H9 (cell line): ENCODE measurements around the gene ACADS. TPM values are rescaled to one million over a fixed set of nuclear protein-coding genes. Genes with fewer than 3 reads are reported as not detected.

ENCODE experiments used
- DNase-seq: peaks from one replicate; pipeline ENCODE4 v3.0.0-alpha.2; 2017
- H2AFZ ChIP-seq: one replicate; pipeline ENCODE4 v1.6.1; 2013; ENCODE audit warnings: mild to moderate bottlenecking, low read length, control low read depth, moderate library complexity
- H2AK5ac ChIP-seq: 2 replicates; pipeline ENCODE4 v1.6.1; 2013; ENCODE audit warnings: low read length, control low read depth, mixed read lengths; ENCODE audit not compliant: insufficient read length
- H2BK120ac ChIP-seq: one replicate; pipeline ENCODE4 v1.6.1; 2013; ENCODE audit warnings: low read depth, mild to moderate bottlenecking, low read length, control low read depth, inconsistent platforms; ENCODE audit not compliant: poor library complexity, severe bottlenecking
- H2BK12ac ChIP-seq: 2 replicates; pipeline ENCODE4 v1.6.1; 2013; ENCODE audit warnings: low read length, control low read depth, mixed read lengths, low read depth; ENCODE audit not compliant: insufficient read length
- H2BK15ac ChIP-seq: 2 replicates; pipeline ENCODE4 v1.6.1; 2013; ENCODE audit warnings: low read depth, low read length, control low read depth
- H2BK20ac ChIP-seq: one replicate; pipeline ENCODE4 v1.6.1; 2013; ENCODE audit warnings: low read depth, mild to moderate bottlenecking, low read length, control low read depth, inconsistent platforms; ENCODE audit not compliant: poor library complexity, severe bottlenecking
- H2BK5ac ChIP-seq: 2 replicates; pipeline ENCODE4 v1.6.1; 2013; ENCODE audit warnings: low read length, control low read depth, mixed read lengths; ENCODE audit not compliant: insufficient read length
- H3K14ac ChIP-seq: 2 replicates; pipeline ENCODE4 v1.6.1; 2013; ENCODE audit warnings: low read length, control low read depth; ENCODE audit not compliant: insufficient read depth
- H3K18ac ChIP-seq: 2 replicates; pipeline ENCODE4 v1.6.1; 2013; ENCODE audit warnings: low read depth, mild to moderate bottlenecking, mixed read lengths, low read length, control low read depth; ENCODE audit not compliant: insufficient read length
- H3K23ac ChIP-seq: 2 replicates; pipeline ENCODE4 v1.6.1; 2013; ENCODE audit warnings: low read length, control low read depth, mixed read lengths, low read depth; ENCODE audit not compliant: insufficient read length
- H3K23me2 ChIP-seq: 2 replicates; pipeline ENCODE4 v1.6.1; 2013; ENCODE audit warnings: low read depth, mild to moderate bottlenecking, mixed read lengths, low read length, control low read depth; ENCODE audit not compliant: insufficient read length, poor library complexity, severe bottlenecking
- H3K27ac ChIP-seq: 2 replicates; pipeline ENCODE4 v1.5.1; 2013; ENCODE audit warnings: low read length, control low read depth, mixed read lengths, low read depth; ENCODE audit not compliant: insufficient read length
- H3K27me3 ChIP-seq: 2 replicates; pipeline ENCODE4 v1.6.1; 2013; ENCODE audit warnings: low read length, control low read depth, inconsistent platforms; ENCODE audit not compliant: insufficient read depth
- H3K4ac ChIP-seq: 2 replicates; pipeline ENCODE4 v1.6.1; 2013; ENCODE audit warnings: low read depth, mild to moderate bottlenecking, control low read depth, inconsistent platforms, low read length, moderate library complexity
- H3K4me1 ChIP-seq: 2 replicates; pipeline ENCODE4 v1.6.1; 2013; ENCODE audit warnings: low read length, control low read depth, inconsistent platforms; ENCODE audit not compliant: insufficient read depth
- H3K4me2 ChIP-seq: 2 replicates; pipeline ENCODE4 v1.6.1; 2013; ENCODE audit warnings: low read length, control low read depth, mixed read lengths; ENCODE audit not compliant: insufficient read length, insufficient read depth
- H3K56ac ChIP-seq: 2 replicates; pipeline ENCODE4 v1.6.1; 2013; ENCODE audit warnings: low read depth, mild to moderate bottlenecking, mixed read lengths, low read length, control low read depth; ENCODE audit not compliant: insufficient read length
- H3K79me1 ChIP-seq: 2 replicates; pipeline ENCODE4 v1.6.1; 2013; ENCODE audit warnings: low read depth, mild to moderate bottlenecking, moderate library complexity, low read length, control low read depth, inconsistent platforms; ENCODE audit not compliant: insufficient read depth, poor library complexity, severe bottlenecking
- H3K79me2 ChIP-seq: 2 replicates; pipeline ENCODE4 v1.6.1; 2013; ENCODE audit warnings: low read length, control low read depth, inconsistent platforms; ENCODE audit not compliant: insufficient read depth
- H3K9ac ChIP-seq: 2 replicates; pipeline ENCODE4 v1.6.1; 2013; ENCODE audit warnings: low read length, control low read depth, mixed read lengths; ENCODE audit not compliant: insufficient read length; ENCODE audit errors: extremely low read depth
- H3K9me3 ChIP-seq: one replicate; pipeline ENCODE4 v1.6.1; 2013; ENCODE audit warnings: low read depth, low read length, inconsistent platforms; ENCODE audit not compliant: control insufficient read depth
- H3T11ph ChIP-seq: one replicate; pipeline ENCODE4 v1.6.1; 2013; ENCODE audit warnings: mild to moderate bottlenecking, low read length, control low read depth, inconsistent platforms
- H4K20me1 ChIP-seq: one replicate; pipeline ENCODE4 v1.6.1; 2013; ENCODE audit not compliant: control insufficient read depth, insufficient read length, insufficient read depth
- H4K5ac ChIP-seq: 2 replicates; pipeline ENCODE4 v1.6.1; 2013; ENCODE audit warnings: low read depth, mild to moderate bottlenecking, mixed read lengths, low read length, control low read depth; ENCODE audit not compliant: insufficient read length
- H4K8ac ChIP-seq: replicated peaks from 2 replicates; pipeline ENCODE4 v1.6.1; 2013; ENCODE audit warnings: low read length, control low read depth, mixed read lengths, low read depth; ENCODE audit not compliant: insufficient read length
- H4K91ac ChIP-seq: 2 replicates; pipeline ENCODE4 v1.6.1; 2013; ENCODE audit warnings: low read depth, mild to moderate bottlenecking, moderate library complexity, mixed read lengths, low read length, control low read depth; ENCODE audit not compliant: insufficient read length
- H3K27ac Mint-ChIP-seq, 3 experiments: 2 replicates in 2 of 3; 3 replicates in 1 of 3; pipeline ENCODE4 v1.8.0; 2020 to 2021; ENCODE audit warnings: mixed read lengths in 3 of 3, mild to moderate bottlenecking in 1 of 3, moderate library complexity in 1 of 3
- H3K27me3 Mint-ChIP-seq: 2 replicates; pipeline ENCODE4 v1.8.0; 2021; ENCODE audit warnings: low read depth, mild to moderate bottlenecking, moderate library complexity, mixed read lengths
- H3K36me3 Mint-ChIP-seq, 3 experiments: 2 replicates in 2 of 3; 3 replicates in 1 of 3; pipeline ENCODE4 v1.8.0; 2020 to 2021; ENCODE audit warnings: low read depth in 3 of 3, mixed read lengths in 3 of 3; ENCODE audit not compliant: insufficient read depth in 1 of 3
- H3K4me1 Mint-ChIP-seq, 2 experiments: 2 replicates each; pipeline ENCODE4 v1.8.0; 2020; ENCODE audit warnings: mixed read lengths in 2 of 2
- H3K4me3 Mint-ChIP-seq, 2 experiments: 2 replicates in 1 of 2; 3 replicates in 1 of 2; pipeline ENCODE4 v1.8.0; 2020 to 2021; ENCODE audit warnings: mild to moderate bottlenecking in 2 of 2, mixed read lengths in 2 of 2, moderate library complexity in 1 of 2
- H3K9me3 Mint-ChIP-seq, 2 experiments: 2 replicates in 1 of 2; 3 replicates in 1 of 2; pipeline ENCODE4 v1.8.0; 2020; ENCODE audit warnings: mild to moderate bottlenecking in 2 of 2, mixed read lengths in 2 of 2, moderate library complexity in 1 of 2
- WGBS: extraction: QIAGEN DNeasy Blood & Tissue Kit; methylation state at CpG from one replicate; pipeline ENCODE4 v1.1.7; 2013; ENCODE audit warnings: missing lambda C conversion rate, low lambda C conversion rate, mixed read lengths; ENCODE audit not compliant: insufficient read length; ENCODE audit errors: extremely low coverage; 5-methylcytosine and 5-hydroxymethylcytosine counted together
- total RNA-seq: library from RNA; stranded (reverse); gene quantifications from 2 replicates; pipeline ENCODE4 v1.2.1, GENCODE V29; 2021
- TF ChIP-seq, protein P1 (sequence below): fragments of 200-600 bp; sonication (generic); conservative IDR thresholded peaks from 3 replicates; pipeline ENCODE4 v1.8.0; 2021; ENCODE audit warnings: antibody characterized with exemption, mild to moderate bottlenecking

ACADS gene
- total RNA-seq, 1 experiment from 2014 or later, result 8.3 TPM

DNA sequence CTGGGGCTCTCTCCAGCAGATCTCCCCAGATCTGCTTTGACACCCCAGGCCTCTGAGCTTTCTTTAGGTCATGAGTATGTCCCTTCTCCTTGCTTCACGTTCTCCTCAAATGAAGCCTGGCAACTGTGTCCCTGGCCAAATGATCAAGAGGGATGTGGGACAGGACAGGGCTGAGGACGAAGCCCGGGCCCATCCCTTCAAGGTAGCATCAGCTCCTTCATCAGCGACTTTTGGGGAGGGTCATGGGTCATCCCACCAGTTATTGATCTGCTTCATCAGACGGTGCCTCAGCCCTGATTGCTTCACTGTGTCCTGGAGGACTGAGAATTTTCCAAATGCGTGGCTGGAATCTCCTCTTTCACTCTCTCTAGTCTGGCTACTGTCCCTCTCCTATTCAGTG lies 32.3 kb downstream of the ACADS start:
- peaks cover 6 to 12% of the 10 kb centered on the region in 2 experiments; a peak in 4 of 5 replicates for H3K9me3 Mint-ChIP-seq
- Histone ChIP-seq H4K5ac (no peak overlapping the region), H3K4me2 (no peak overlapping the region), H3K27ac (no peak overlapping the region), H3K56ac (no peak overlapping the region), H2AFZ (no peak overlapping the region), H3K9ac (no peak overlapping the region), H2BK20ac (no peak overlapping the region), H3T11ph (no peak overlapping the region), H3K4ac (no peak overlapping the region), H2BK15ac (no peak overlapping the region), H2BK120ac (no peak overlapping the region), H2BK12ac (no peak overlapping the region), H3K23ac (no peak overlapping the region), H3K79me1 (no peaks in the 10 kb centered on the region), H3K4me1 (peaks cover 2% of the 10 kb centered on the region; the same call in 1 of the 2 replicates), H3K27me3 (no peaks in the 10 kb centered on the region), H4K8ac (no peak overlapping the region), H4K91ac (no peak overlapping the region), H3K23me2 (no peaks in the 10 kb centered on the region), H2BK5ac (no peak overlapping the region), H3K79me2 (no peaks in the 10 kb centered on the region), H3K18ac (no peak overlapping the region), H2AK5ac (no peak overlapping the region), H3K9me3 (no peaks in the 10 kb centered on the region), H3K14ac (no peak overlapping the region; the same call in 1 of the 2 replicates), H4K20me1 (no peaks in the 10 kb centered on the region)
- DNase-seq, result no peak
- WGBS, result no CpG with 5 or more reads among the region's 6 CpGs
- TF ChIP-seq, protein P1, sequence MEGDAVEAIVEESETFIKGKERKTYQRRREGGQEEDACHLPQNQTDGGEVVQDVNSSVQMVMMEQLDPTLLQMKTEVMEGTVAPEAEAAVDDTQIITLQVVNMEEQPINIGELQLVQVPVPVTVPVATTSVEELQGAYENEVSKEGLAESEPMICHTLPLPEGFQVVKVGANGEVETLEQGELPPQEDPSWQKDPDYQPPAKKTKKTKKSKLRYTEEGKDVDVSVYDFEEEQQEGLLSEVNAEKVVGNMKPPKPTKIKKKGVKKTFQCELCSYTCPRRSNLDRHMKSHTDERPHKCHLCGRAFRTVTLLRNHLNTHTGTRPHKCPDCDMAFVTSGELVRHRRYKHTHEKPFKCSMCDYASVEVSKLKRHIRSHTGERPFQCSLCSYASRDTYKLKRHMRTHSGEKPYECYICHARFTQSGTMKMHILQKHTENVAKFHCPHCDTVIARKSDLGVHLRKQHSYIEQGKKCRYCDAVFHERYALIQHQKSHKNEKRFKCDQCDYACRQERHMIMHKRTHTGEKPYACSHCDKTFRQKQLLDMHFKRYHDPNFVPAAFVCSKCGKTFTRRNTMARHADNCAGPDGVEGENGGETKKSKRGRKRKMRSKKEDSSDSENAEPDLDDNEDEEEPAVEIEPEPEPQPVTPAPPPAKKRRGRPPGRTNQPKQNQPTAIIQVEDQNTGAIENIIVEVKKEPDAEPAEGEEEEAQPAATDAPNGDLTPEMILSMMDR, result no peak
- H3K27me3 Mint-ChIP-seq, result no peaks in the 10 kb centered on the region; the same call in 1 of the 2 replicates
- peaks cover 0 to 25% (median 2%) of the 10 kb centered on the region in 3 experiments; a peak in 4 of 7 replicates for H3K36me3 Mint-ChIP-seq
- no peak overlapping the region for H3K4me3 Mint-ChIP-seq
- H3K27ac Mint-ChIP-seq, result no peak overlapping the region; a peak in 1 of 7 replicates
- H3K4me1 Mint-ChIP-seq, result peaks cover 19 to 20% of the 10 kb centered on the region in 2 experiments
